HG03064 (cell line): ENCODE measurements around the gene DBNDD1.

ENCODE experiments used
- ATAC-seq: cut with Tn5 transposase; IDR thresholded peaks from one replicate; pipeline ENCODE4 v1.9.1; 2021; ENCODE audit warnings: low read depth; ENCODE audit not compliant: unreplicated experiment

Gene DBNDD1

GRCh38 chr16:89966756-89967155 lies 52.5 kb downstream of the DBNDD1 start:
- no peak for ATAC-seq

GRCh38 chr16:89965447-89966225 lies 53.6 kb downstream of the DBNDD1 start:
- no peak for ATAC-seq

- no peak for ATAC-seq
These were observed 55.1 kb downstream of the DBNDD1 start for GRCh38 chr16:89964201-89964600.

GRCh38 chr16:89962754-89963498 lies 56.3 kb downstream of the DBNDD1 start:
- no peak for ATAC-seq

- no peak for ATAC-seq
These were observed 57.3 kb downstream of the DBNDD1 start for GRCh38 chr16:89961920-89962319.

- no peak for ATAC-seq
These were observed 58.3 kb downstream of the DBNDD1 start for GRCh38 chr16:89960966-89961365.

- no peak for ATAC-seq
These were observed 60.7 kb downstream of the DBNDD1 start for GRCh38 chr16:89958596-89958995.

- no peak for ATAC-seq
These were observed 61.2 kb downstream of the DBNDD1 start for GRCh38 chr16:89958068-89958467.

- ATAC-seq = no peak
These were observed 62.0 kb downstream of the DBNDD1 start for GRCh38 chr16:89957216-89957785.

- no peak for ATAC-seq
These were observed 62.6 kb downstream of the DBNDD1 start for GRCh38 chr16:89956505-89957215.

GRCh38 chr16:89955001-89955685 lies 64.1 kb downstream of the DBNDD1 start:
- ATAC-seq = no peak
